Measurements from ENCODE around the gene RPRM.

RPRM gene

GRCh38 chr2:153432381-153432780 is 46.2 kb downstream of the RPRM start:
- H3K4me3 ChIP-seq (ENCODE audit: low read depth, low read length): no peak overlapping the region
- TF ChIP-seq CTCF (IDR thresholded peaks at IDR 0.05; ENCODE audit: borderline replicate concordance, insufficient read depth, low read depth, low read length): no peak

DNA sequence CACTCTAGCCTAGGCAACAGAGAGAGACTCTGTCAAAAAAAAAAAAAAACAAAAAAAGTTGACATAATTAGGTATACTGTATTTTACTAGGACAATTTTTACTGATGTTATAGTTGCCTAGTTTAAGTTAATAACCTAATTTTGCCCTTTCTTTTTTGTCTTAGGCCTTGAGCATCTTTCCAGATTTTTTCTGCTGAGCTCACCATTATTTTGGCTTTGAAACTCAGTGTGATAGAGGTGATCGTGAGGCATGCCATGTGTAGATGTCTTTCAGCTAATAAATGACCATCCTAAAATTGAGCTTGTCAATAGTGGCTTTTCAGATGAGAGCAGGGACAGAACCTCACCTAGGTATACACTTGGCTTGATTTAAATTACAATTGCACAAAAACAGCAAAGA is 47.4 kb downstream of the RPRM start:
- H3K4me3 ChIP-seq (ENCODE audit: low read depth, low read length): no peak overlapping the region
- TF ChIP-seq CTCF (IDR thresholded peaks at IDR 0.05; ENCODE audit: borderline replicate concordance, insufficient read depth, low read depth, low read length): no peak
